ENCODE results near the gene GLP1R.

The GLP1R gene

GRCh38 chr6:39075807-39076622 lies 27.4 kb downstream of the GLP1R start:
- no peak for DNase-seq (ENCODE audit: low read depth, low spot score)
- in situ Hi-C loops (cut with HindIII; ENCODE audit: low sequenced_read_pairs), result no loop called here
- TF ChIP-seq CTCF (IDR thresholded peaks at IDR 0.05; ENCODE audit: low read depth, low read length), result no peak
- H3K4me3 ChIP-seq (ENCODE audit: low read depth, low read length), result no peak overlapping the region

- DNase-seq (ENCODE audit: low read depth, low spot score), result no peak
- in situ Hi-C loops (cut with HindIII; ENCODE audit: low sequenced_read_pairs), result no loop called here
- TF ChIP-seq CTCF (IDR thresholded peaks at IDR 0.05; ENCODE audit: low read depth, low read length), result no peak
Observed at GRCh38 chr6:39076623-39077535, 28.3 kb downstream of the GLP1R start.

DNA sequence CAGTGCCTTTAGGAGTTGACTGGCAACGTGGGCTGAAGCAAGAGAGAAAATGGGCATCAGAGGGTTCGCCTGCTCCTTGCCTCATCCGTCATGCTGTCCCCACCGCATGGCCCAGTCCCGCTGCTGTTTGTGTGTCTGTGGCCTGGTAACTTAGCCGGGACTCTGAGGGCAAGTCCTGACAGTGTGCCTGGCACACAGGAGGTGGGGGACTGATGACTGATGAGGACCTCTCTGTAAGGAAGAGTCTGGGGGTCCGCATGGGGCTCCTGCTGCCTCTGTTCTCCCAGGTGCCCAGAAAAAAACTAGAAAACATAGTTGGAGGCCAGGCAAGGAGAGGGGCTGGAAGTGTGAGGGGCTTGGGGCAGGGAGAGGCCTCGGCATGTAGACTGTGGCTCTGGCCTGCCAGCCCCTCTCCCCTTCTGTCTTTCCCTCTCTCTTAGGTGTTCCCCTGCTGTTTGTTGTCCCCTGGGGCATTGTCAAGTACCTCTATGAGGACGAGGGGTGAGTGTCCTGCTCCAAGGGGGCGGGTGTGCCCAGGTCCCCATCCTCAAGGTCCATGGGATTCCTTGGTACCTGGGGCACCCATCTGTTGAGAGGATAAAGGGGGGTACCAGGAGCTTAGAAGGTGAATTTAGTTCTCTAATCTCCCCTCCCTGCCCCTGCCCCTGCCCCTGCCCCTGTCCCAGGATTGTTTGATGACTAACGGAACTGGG lies 29.5 kb downstream of the GLP1R start:
- in situ Hi-C loops (cut with HindIII; ENCODE audit: low sequenced_read_pairs), result no loop called here
- no peak overlapping the region for H3K4me3 ChIP-seq (ENCODE audit: low read depth, low read length)
- DNase-seq (ENCODE audit: low read depth, low spot score), result no peak
- TF ChIP-seq CTCF (IDR thresholded peaks at IDR 0.05; ENCODE audit: low read depth, low read length), result no peak

More at GRCh38 chr6:39076623-39077535, 28.3 kb downstream of the GLP1R start:
- no peak overlapping the region for H3K4me3 ChIP-seq (ENCODE audit: low read depth, low read length)

- in situ Hi-C loops (cut with HindIII; ENCODE audit: low sequenced_read_pairs), result no loop called here
- DNase-seq (ENCODE audit: low read depth, low spot score), result no peak
- no peak overlapping the region for H3K4me3 ChIP-seq (ENCODE audit: low read depth, low read length)
- TF ChIP-seq CTCF (IDR thresholded peaks at IDR 0.05; ENCODE audit: low read depth, low read length), result no peak
Observed at GRCh38 chr6:39078695-39079094, 30.1 kb downstream of the GLP1R start.

DNA sequence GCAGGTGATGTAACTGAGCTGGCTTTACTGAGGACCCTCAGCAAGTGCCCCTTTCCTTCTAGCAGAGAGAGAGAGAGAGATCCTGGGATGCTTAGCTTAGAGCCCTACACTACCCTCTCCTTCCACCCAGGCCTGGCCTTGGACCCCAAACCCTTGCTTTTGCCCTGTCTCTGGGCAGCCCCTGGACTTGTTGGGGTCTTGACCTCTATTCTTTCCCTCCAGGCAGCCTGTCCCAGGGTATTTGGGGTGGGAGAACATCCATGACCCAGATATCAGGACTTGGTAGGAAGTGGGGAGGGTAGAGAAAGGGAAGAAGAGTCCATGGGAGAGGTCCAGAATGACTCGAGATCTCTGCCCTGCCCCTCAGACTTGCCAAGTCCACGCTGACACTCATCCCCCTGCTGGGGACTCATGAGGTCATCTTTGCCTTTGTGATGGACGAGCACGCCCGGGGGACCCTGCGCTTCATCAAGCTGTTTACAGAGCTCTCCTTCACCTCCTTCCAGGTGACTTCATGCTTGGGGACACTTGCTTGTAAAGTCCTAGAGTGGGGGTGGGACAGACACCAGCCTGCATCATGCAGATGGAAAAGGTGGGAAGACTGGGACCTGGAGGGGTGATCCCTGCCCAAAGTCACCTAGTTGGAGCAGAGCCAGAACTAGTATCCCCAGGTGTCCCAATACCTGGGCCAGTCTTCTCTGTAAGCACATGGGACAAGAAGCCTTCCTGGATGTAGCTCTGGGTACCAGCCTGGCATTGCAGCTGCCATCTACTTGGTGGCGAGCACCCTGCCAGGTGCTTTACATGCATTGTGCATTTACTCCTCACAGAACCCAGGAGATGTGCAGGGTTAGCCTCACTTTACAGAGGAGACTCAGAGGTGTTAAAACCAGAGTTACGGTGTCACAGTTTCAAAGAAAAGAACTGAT lies 30.9 kb downstream of the GLP1R start:
- DNase-seq (ENCODE audit: low read depth, low spot score), result no peak
- TF ChIP-seq CTCF (IDR thresholded peaks at IDR 0.05; ENCODE audit: low read depth, low read length), result no peak
- in situ Hi-C loops (cut with HindIII; ENCODE audit: low sequenced_read_pairs), result no loop called here
- no peak overlapping the region for H3K4me3 ChIP-seq (ENCODE audit: low read depth, low read length)
